Measurements from ENCODE around the gene GOLGA8J.
"Not testable (repeated sequence)": the region's sequence is repeated elsewhere in the genome, so short reads cannot be mapped to it uniquely, and the experiment has no call there.

Gene GOLGA8J, protein sequence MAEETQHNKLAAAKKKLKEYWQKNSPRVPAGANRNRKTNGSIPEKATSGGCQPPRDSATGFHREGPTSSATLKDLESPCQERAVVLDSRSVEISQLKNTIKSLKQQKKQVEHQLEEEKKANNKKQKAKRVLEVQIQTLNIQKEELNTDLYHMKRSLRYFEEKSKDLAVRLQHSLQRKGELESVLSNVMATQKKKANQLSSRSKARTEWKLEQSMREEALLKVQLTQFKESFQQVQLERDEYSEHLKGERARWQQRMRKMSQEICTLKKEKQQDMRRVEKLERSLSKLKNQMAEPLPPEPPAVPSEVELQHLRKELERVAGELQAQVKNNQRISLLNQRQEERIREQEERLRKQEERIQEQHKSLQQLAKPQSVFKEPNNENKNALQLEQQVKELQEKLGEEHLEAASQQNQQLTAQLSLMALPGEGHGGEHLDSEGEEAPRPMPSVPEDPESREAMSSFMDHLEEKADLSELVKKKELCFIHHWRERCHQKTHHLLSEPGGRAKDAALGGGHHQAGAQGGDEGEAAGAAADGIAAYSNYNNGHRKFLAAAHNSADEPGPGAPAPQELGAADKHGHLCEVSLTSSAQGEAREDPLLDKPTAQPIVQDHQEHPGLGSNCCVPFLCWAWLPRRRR

GRCh38 chr15:30082655-30083054, at the start of gene GOLGA8J:
Gene GOLGA8J, plus strand, starts transcription at chr15:30082955. Its CDS starts 98 bp downstream, at chr15:30083053.
- not testable (repeated sequence) for DNase-seq

GRCh38 chr15:30033211-30033610, 49.5 kb upstream of the GOLGA8J start:
- DNase-seq: no peak

GRCh38 chr15:30033763-30034162, 49.0 kb upstream of the GOLGA8J start:
- DNase-seq: no peak

DNA sequence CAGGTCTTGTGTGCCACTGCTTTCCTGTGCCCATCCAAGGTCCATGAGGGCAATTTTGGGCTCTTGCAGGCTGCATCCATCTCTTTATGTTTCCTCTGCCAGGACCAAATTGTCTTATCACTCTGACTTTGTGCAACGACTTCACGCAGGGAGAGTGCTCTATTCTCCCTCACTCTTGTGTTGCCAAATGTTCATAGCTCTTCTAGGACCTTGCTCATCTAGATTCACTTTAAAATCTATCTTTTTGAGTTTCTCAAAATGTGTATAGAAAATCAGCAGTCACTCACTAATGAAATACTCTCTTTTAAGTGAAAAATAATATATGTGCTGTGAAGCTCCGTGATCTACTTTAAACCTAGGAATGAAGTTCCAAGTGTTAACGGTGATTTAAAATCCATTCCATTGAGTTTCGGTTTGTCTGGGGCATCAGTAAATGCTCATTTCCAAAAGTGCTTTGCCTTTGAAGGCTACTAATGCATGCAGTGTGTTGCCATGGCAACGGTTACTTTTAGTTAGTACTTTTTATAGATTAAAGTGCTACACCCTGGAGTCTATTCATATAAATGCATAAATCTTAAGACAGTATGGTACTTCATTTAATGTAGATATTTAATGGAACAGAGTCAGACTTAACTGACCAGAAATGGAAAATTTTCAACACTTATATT, 46.6 kb upstream of the GOLGA8J start:
- no peak for DNase-seq

- no peak for DNase-seq
Measured at GRCh38 chr15:30038667-30039523, 43.9 kb upstream of the GOLGA8J start.

DNA sequence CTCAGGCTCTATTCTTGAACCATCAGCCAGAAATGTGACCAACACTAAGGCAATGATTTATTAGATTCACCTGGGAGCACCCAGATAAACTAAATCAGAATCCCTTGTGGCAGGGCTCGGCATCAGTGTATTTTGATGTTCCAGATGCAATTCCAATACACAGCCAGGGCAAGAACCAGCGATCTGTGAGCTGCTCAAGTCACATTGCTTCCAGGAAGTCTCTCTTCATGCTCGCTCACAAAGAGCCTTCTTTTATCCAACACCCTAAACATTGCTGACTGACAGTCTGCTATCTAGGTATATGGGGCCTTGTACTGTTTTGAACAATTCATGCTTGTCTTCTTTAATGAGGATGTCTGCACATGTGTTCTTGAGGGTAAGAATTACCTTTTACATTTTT, 40.9 kb upstream of the GOLGA8J start:
- no peak for DNase-seq

DNA sequence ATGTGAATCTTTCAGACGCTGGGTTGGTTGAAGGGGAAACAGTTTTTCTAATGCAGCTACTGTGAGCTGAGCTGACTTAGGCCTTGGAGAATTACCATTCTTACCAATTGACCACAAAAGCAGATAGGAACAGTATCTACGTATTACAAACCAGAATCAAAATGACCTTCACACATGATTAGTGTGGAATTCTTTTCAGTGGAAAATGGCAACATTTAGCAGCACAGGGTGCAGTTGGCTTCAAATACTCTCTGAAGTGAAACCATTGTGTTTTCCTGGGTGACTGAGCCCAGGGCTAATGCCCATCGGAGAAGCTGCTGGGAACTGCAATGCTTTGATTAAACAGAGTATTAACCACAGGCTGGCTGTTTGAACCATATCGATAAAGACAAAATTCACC, 40.2 kb upstream of the GOLGA8J start:
- no peak for DNase-seq

DNA sequence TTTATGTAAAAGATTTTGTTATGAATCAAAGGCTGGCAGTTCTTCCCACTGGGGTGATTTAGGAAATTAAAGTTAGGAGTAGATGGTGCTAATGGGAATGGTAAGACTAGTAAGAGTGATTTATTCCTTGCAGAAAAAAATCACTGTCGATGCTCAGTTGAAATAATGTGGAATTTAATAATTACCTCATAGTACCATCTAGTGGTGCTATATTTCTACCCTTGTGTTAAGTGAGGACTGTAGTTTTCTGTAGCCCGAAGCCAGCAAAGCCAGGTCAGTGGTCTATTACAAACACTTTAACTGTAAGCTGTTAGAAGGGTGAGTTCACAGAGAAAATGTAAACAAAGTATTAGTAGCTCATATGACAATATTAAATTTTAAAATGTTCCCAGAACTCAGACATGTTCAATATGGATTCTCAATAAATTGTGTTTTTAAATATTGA, 39.5 kb upstream of the GOLGA8J start:
- no peak for DNase-seq

DNA sequence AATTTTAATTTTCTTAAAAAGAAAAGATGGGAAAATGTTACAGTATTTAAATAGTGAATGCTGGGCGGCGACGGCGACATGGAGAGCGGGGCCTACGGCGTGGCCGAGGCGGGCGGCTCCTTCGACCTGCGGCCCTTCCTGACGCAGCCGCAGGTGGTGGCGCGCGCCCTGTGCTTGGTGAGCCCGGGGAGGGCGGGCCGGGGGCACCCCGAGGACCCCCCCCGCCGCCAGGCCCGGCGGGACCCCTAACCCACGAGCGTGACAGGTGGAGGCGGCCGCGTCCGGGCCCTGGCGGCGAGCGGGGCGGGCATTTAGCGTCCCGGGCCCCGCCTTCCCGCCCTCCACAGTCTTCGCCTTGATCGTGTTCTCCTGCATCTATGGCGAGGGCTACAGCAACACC, 38.4 kb upstream of the GOLGA8J start:
- DNase-seq: no peak

DNA sequence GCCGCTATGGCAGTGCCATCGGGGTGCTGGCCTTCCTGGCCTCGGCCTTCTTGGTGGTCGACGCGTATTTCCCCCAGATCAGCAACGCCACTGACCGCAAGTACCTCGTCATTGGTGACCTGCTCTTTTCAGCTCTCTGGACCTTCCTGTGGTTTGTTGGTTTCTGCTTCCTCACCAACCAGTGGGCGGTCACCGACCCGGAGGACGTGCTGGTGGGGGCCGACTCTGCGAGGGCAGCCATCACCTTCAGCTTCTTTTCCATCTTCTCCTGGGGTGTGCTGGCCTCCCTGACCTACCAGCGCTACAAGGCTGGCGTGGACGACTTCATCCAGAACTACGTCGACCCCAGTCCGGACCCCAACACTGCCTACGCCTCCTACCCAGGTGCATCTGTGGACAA, 37.9 kb upstream of the GOLGA8J start:
- DNase-seq: not testable (repeated sequence)

GRCh38 chr15:30045248-30046041, 37.3 kb upstream of the GOLGA8J start:
- not testable (repeated sequence) for DNase-seq

- no peak for DNase-seq
Measured at GRCh38 chr15:30046430-30046829, 36.3 kb upstream of the GOLGA8J start.

- DNase-seq: no peak
Measured at GRCh38 chr15:30055604-30056003, 27.2 kb upstream of the GOLGA8J start.

GRCh38 chr15:30056166-30056565, 26.6 kb upstream of the GOLGA8J start:
- DNase-seq: no peak

- no peak for DNase-seq
Measured at GRCh38 chr15:30059771-30060170, 23.0 kb upstream of the GOLGA8J start.

DNA sequence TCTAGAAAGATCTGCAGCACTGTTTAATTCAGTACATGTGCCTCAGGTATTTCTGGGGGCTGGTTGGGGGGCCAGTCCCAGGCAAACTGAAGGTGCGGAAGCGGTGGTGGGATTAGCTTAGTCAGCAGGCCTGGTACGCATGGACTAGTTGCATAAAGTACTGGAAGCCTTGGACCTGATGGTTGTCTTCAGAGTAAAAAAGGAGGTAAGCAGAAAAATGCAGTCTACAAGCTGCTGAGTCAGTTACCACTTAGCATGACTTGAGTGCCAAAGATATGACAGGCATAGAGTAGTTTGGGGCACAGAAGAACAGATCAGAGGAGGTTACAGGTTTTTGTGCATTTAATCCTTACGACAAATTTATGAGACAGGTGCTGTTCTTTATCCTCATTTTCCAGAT, 19.9 kb upstream of the GOLGA8J start:
- no peak for DNase-seq

- DNase-seq: no peak
Measured at GRCh38 chr15:30063835-30064546, 18.8 kb upstream of the GOLGA8J start.

GRCh38 chr15:30065025-30065801, 17.5 kb upstream of the GOLGA8J start:
- no peak for DNase-seq

DNA sequence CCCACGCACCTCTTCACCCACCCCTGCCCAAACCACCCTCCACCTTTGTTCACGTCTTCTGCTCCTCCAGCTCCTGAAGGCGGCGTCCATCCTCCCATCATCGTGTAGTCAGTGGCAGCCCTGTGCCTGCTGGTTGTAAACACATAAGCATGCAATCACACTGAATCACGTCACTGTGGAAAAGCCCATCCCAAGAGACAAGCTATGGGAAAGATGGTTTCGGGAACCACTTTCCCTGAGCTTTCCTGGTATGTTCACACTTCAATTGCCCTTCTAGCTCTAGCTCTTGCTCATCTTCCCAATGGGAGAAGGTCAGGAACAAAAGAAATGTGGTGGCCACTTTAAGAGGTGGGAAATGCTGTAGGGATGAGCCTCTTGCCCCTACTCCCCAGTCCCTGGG, 14.4 kb upstream of the GOLGA8J start:
- DNase-seq: no peak

- no peak for DNase-seq
Measured at GRCh38 chr15:30072630-30073029, 10.1 kb upstream of the GOLGA8J start.

GRCh38 chr15:30073915-30074314, 8.8 kb upstream of the GOLGA8J start:
- DNase-seq: no peak
